ENCODE results near the gene TSC22D1.
"Not testable (repeated sequence)": the region's sequence is repeated elsewhere in the genome, so short reads cannot be mapped to it uniquely, and the experiment has no call there.

TSC22D1 gene

DNA sequence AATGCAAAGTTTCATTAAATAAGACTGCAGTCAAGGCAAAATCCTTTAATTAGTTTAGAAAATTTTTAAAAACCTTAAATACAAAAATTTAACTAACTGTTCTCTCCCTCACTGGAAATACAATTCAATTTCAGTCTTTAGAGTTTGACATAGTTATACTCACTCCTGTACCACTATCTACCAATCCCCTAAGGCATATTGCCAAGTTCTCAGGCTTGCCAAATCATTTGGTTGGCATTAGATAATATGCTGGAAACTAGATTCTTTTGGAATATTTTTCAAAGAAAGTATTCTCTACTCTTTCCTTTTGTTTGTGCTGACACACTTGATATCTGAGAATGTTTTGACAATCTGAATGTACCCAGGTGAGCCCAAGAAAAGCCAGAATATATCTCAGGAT, 77.2 kb downstream of the TSC22D1 start:
- no peak for DNase-seq

- DNase-seq, result no peak
Measured at GRCh38 chr13:44498502-44498901, 77.6 kb downstream of the TSC22D1 start.

GRCh38 chr13:44497801-44498200, 78.3 kb downstream of the TSC22D1 start:
- no peak for DNase-seq

DNA sequence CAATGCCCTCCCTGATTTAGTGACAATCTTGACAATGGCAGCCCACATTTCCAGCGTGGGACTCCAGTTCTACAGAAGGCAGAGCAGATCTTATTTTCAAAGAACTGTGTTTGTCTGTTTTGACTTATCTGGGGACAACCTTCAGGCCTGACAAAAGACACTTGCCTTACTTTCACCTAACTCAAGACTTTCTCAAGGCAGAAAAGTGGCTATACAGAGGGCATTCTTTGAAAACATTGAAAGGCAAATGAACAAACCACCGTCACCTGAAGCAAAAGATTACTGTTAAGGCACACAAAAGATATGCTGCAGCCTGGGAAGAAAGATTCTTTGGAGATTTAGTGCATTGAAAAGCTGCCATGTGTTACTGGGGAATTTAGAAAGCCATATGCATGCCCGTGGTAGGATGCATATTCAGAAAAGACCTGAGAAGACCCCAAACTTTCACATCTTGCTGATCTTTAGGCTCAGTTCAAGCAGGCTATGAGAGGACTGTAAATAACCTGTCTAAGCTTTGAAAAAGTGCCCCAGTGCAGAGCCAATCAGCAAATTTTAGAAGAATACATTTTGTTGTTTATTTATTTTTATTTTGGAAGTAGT, 82.8 kb downstream of the TSC22D1 start:
- no peak for DNase-seq

DNA sequence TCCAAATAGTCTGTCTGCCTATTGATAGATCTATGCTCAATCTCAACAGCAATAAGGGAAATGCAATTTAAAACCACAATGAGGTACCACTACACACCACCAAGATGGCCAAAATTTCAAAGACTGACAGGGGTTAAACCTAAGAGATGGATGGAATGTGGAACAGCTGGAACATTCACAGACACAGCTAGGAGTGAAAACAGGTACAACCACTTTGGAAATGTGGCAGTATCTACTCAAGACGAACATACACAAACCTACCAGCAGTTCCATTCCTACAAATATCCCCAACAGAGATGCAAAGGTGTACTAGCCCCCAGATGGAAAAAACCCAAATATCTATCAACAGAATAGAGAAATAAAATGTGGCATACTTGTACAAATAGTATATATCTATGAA, 86.4 kb downstream of the TSC22D1 start:
- DNase-seq, result no peak

- no peak for DNase-seq
Measured at GRCh38 chr13:44487989-44488388, 88.1 kb downstream of the TSC22D1 start.

DNA sequence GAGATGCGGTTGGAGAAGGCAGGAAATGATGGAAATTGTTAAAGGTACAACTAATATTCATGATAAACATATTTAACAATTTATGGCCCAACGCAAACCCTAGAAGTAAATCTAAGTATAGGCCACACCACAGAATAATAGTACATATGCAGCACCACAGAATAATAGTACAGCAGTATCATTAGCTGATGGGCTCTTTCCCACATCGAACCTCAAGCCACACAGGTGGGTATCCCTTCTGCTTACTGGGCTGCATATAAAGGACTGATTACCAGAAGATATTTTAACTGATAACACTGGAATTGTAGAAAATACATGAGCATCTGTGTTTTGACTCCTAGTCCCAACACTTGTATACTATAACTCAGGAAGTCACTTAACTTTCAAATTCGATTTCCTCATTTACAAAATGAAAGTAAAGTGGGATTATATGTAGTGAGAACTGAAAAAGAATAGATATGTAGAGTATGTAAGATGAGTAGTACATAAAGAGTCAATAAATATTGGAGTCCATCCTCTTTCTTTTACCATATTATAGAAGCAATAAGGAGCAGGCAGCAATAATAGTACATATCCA, 91.5 kb downstream of the TSC22D1 start:
- DNase-seq, result no peak

DNA sequence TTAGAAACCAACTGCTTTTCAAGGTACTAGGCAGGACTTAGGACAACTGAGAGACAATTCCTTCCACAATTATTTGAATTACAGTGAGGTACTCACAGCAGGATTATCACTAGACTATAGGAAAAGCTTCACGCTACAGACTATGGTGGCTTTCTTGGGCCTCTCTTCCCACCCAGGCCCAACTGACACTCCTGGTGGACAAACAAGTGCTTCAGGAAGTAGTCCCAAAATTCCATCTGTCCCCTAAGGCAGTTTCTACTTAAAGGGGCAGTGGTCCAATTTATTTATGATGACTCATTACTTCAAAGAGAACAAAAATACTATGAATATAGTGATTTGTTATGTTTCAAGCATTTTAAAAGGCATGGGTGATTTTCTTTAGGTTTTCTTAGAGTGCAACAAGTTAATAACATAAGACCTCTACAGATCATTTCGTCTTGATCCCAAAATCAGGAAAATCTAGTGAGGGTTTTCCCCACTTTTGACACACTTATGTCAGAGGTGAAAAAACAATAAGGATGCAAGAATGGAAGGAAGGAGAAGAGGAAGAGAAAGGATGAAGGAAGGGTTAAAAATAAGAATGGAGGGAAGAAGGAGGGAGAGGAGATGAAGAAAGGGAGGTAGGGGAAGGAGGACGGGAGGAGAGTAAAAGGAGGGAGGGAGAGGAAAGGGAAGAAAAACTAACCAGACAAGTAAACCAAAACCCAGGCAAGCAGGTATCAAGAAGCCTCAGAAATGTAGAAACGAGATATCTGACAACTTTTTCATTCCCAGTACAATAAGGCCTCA, 101.8 kb downstream of the TSC22D1 start:
- DNase-seq, result no peak

DNA sequence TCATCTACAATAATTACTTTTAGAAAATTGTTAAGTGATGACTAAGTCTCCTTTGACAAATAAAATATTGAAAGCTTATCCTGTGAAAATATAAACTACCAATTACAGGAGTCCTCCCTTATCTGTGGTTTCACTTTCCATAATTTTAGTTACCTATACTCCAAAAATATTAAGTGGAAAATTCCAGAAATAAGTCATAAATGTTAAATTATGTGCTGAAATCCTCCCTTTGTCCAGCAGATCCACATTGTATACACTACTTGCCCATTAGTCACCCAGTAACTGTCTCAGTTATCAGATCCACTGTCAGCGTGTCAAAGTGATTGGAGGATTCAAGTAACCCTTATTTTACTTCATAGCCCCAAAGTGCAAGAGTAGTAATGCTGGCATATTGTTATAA, 104.4 kb downstream of the TSC22D1 start:
- no peak for DNase-seq

GRCh38 chr13:44470638-44471562, 105.2 kb downstream of the TSC22D1 start:
- no peak for DNase-seq

GRCh38 chr13:44468874-44469273, 107.3 kb downstream of the TSC22D1 start:
- no peak for DNase-seq

GRCh38 chr13:44465318-44465717, 110.8 kb downstream of the TSC22D1 start:
- DNase-seq, result no peak

DNA sequence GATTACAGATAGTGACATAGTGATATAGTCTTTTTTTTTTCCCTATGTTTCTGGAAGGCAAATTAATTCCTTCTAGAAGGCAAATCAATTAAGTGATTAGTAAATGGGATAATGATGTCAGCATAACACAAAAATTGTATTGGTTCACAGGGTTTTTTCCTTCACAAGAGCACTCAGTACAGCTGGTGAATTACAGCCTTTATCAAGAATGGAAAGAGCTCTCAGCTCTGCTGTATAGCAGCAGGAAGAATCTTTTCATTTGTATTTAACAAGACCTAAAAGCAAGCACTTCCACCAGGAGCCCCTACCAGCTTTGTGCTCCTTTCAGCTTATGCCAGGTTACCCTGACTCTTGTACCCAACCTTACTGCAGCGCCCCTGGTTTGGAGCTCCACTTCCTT, 111.7 kb downstream of the TSC22D1 start:
- DNase-seq, result no peak

DNA sequence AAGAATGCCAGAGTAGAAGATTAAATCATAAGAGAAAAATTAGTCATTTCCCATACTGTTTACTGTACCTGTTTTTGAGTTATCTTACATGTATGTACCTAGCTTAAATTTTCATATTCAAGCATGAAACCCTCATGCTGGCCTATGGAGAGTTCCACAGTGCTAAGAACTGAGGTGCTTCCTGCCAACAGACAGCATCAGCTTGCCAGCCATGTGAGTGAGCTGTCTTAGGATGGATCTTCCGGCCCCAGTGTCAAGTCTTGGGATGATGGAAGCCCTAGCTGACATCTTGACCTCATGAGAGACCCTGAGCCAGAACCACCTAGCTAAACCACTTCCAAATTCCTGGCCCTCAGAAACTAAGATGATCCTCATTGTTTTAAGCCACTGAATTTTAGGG, 112.4 kb downstream of the TSC22D1 start:
- no peak for DNase-seq

- DNase-seq, result no peak
Measured at GRCh38 chr13:44459674-44460073, 116.5 kb downstream of the TSC22D1 start.

GRCh38 chr13:44458313-44458975, 117.7 kb downstream of the TSC22D1 start:
- DNase-seq, result no peak

DNA sequence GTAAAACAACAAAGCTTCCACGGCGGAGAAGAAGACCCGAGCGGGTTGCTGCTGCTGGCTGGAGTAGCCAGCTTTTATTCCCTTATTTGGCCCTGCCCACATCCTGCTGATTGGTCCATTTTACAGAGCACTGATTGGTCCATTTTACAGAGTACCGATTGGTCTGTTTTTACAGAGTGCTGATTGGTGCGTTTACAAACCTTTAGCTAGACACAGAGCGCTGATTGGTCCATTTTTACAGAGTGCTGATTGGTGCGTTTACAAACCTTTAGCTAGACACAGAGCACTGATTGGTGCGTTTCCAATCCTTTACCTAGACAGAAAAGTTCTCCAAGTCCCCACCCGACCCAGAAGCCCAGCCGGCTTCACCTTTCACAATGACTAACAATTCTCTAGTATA, 119.9 kb downstream of the TSC22D1 start:
- not testable (repeated sequence) for DNase-seq

- DNase-seq, result no peak
Measured at GRCh38 chr13:44455769-44456168, 120.4 kb downstream of the TSC22D1 start.

GRCh38 chr13:44453881-44454280, 122.2 kb downstream of the TSC22D1 start:
- DNase-seq, result no peak

DNA sequence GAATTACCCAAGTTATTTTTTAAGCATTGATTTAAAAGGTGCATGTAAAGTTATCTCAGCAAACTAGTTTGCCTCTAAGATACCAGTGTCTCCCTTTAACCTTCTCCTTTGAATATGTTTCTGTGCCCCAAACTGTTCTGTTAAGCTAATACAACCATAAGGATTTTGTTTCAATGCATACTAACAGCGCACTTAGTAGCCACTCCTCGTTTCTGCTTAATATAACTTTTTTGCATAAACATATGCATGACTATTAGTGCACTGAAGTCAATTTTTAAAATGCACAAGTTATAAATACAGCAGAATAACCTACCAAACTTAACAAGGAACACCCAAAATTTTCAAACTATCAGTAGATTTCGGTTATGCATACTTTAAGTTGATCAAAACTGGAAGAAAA, 123.1 kb downstream of the TSC22D1 start:
- DNase-seq, result no peak

DNA sequence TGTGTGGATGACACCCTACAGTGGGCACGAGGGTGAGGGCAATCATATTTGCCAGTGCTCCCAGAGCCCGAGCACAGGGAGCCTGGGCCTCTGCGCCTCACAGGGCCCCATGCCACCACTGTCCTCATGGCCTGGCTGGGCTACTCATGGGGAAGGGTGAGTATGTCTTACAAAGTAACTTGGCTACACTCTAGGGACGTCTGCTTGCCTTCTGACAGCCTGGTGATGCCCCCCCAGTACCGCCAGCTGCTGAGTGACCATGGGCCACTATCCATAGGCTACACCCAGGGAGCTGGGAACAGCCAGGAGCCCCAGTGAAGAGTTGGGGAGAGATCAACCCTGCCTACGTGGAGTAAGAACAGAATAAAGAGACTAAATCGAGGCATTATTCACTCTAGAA, 123.7 kb downstream of the TSC22D1 start:
- DNase-seq, result no peak

- no peak for DNase-seq
Measured at GRCh38 chr13:44451651-44452050, 124.5 kb downstream of the TSC22D1 start.

GRCh38 chr13:44451126-44451525, 125.0 kb downstream of the TSC22D1 start:
- DNase-seq, result no peak
